Fibroblast of skin of scalp (primary cell): ENCODE measurements around the gene PAIP1.
"Not testable (repeated sequence)": the region's sequence is repeated elsewhere in the genome, so short reads cannot be mapped to it uniquely, and the experiment has no call there.

Experiments used
- DNase-seq: peaks from one replicate; pipeline ENCODE4 v3.0.0-alpha.2; 2013

Gene PAIP1

GRCh38 chr5:43570450-43571158 lies 13.7 kb upstream of the PAIP1 start:
- DNase-seq, result no peak

- DNase-seq, result no peak
Measured at GRCh38 chr5:43569236-43569746, 12.4 kb upstream of the PAIP1 start.

- no peak for DNase-seq
Measured at GRCh38 chr5:43567967-43568366, 11.1 kb upstream of the PAIP1 start.

- no peak for DNase-seq
Measured at GRCh38 chr5:43565043-43565442, 8.2 kb upstream of the PAIP1 start.

- no peak for DNase-seq
Measured at GRCh38 chr5:43564289-43564850, 7.5 kb upstream of the PAIP1 start.

GRCh38 chr5:43563321-43563720 lies 6.4 kb upstream of the PAIP1 start:
- DNase-seq, result no peak

- peak; percentile 72 for DNase-seq
Measured at GRCh38 chr5:43561356-43561755, 4.5 kb upstream of the PAIP1 start.

- peak; percentile 84 for DNase-seq
Measured at GRCh38 chr5:43560128-43560527, 3.3 kb upstream of the PAIP1 start.

- not testable (repeated sequence) for DNase-seq
Measured at GRCh38 chr5:43556607-43556856, 345 bp downstream of the PAIP1 start.

- peak; percentile 26 for DNase-seq
Measured at GRCh38 chr5:43555895-43556606, 826 bp downstream of the PAIP1 start.

GRCh38 chr5:43554497-43554896 lies 2.4 kb downstream of the PAIP1 start:
- no peak for DNase-seq

- no peak for DNase-seq
Measured at GRCh38 chr5:43553381-43553780, 3.5 kb downstream of the PAIP1 start.

- no peak for DNase-seq
Measured at GRCh38 chr5:43551731-43552130, 5.1 kb downstream of the PAIP1 start.

- not testable (repeated sequence) for DNase-seq
Measured at GRCh38 chr5:43549272-43549671, 7.6 kb downstream of the PAIP1 start.

- no peak for DNase-seq
Measured at GRCh38 chr5:43548358-43548757, 8.5 kb downstream of the PAIP1 start.

- no peak for DNase-seq
Measured at GRCh38 chr5:43547532-43547931, 9.3 kb downstream of the PAIP1 start.

GRCh38 chr5:43543434-43543833 lies 13.4 kb downstream of the PAIP1 start:
- no peak for DNase-seq

- no peak for DNase-seq
Measured at GRCh38 chr5:43540746-43541145, 16.1 kb downstream of the PAIP1 start.

- no peak for DNase-seq
Measured at GRCh38 chr5:43536972-43537371, 19.9 kb downstream of the PAIP1 start.

GRCh38 chr5:43533646-43534045 lies 23.2 kb downstream of the PAIP1 start:
- DNase-seq, result no peak

- no peak for DNase-seq
Measured at GRCh38 chr5:43530648-43531047, 26.2 kb downstream of the PAIP1 start.

GRCh38 chr5:43523662-43524072 lies 33.2 kb downstream of the PAIP1 start:
- DNase-seq, result no peak

GRCh38 chr5:43520615-43521014 lies 36.3 kb downstream of the PAIP1 start:
- no peak for DNase-seq

- DNase-seq, result no peak
Measured at GRCh38 chr5:43515678-43516048, 41.2 kb downstream of the PAIP1 start.
